ENCODE data around the gene ROGDI.

- TF ChIP-seq CTCF (IDR thresholded peaks at IDR 0.05) = no peak
- no peak for TF ChIP-seq POLR2AphosphoS5 (IDR thresholded peaks at IDR 0.05)
Observed at GRCh38 chr16:4749700-4750257, 52.7 kb downstream of the ROGDI start.

Measured in gastroesophageal sphincter (tissue), 3 donors.